CD4-positive, alpha-beta T cell treated with Interleukin-12 subunit alpha and Interleukin-12 subunit beta, for 1 hour (primary cell): ENCODE measurements around the gene HSD17B13.
A peak's percentile ranks its signal among the peaks of the same experiment; 100 is the strongest.
"Not testable (repeated sequence)": the region's sequence is repeated elsewhere in the genome, so short reads cannot be mapped to it uniquely, and the experiment has no call there.

Experiments
- DNase-seq: peaks from one replicate; pipeline ENCODE4 v3.0.0-alpha.2; 2020

The HSD17B13 gene

GRCh38 chr4:87315000-87315399 lies 7.7 kb downstream of the HSD17B13 start:
- DNase-seq: not testable (repeated sequence)

DNA sequence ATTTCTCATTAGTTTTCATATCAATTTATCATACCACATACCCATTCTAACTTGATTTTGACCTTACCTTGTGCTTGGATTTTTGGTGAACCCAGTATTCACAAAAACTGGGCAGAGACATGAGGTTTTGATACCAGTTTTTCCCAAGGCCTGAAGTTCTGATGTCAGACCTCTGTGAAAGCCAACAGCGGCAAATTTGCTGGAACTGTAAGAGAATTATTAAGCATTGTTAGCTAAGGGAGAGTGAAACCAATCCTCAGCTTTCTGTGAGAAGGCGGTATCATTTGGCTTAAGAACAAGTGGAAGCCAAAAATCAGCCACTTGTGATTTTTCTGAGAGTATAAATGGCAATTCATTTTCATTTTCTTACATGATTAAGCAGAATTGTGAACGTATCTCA lies 8.9 kb downstream of the HSD17B13 start:
- no peak for DNase-seq

DNA sequence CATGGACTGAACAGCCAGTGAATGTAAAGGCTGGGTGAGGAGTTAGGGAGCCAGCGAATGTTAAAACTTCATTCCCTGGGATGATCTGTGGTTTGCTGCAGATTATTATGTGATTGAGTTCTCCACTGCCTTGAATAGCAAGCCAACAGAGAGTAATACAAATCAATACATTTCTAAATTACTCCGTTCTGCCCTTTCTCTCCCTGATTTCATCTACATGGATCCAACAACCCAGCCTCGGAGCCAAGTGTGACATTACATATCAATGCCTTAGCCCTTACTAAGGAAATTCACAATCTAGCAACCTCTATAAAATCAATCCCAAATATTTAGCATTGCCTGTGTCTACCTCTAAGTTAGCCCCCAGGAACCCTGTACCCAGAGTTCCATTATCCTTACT lies 11.0 kb downstream of the HSD17B13 start:
- DNase-seq: no peak

GRCh38 chr4:87310691-87311335 lies 11.9 kb downstream of the HSD17B13 start:
- DNase-seq: no peak

GRCh38 chr4:87309625-87310024 lies 13.1 kb downstream of the HSD17B13 start:
- DNase-seq: no peak

GRCh38 chr4:87306056-87306455 lies 16.6 kb downstream of the HSD17B13 start:
- DNase-seq: no peak

- no peak for DNase-seq
Measured at GRCh38 chr4:87305562-87305961, 17.1 kb downstream of the HSD17B13 start.

DNA sequence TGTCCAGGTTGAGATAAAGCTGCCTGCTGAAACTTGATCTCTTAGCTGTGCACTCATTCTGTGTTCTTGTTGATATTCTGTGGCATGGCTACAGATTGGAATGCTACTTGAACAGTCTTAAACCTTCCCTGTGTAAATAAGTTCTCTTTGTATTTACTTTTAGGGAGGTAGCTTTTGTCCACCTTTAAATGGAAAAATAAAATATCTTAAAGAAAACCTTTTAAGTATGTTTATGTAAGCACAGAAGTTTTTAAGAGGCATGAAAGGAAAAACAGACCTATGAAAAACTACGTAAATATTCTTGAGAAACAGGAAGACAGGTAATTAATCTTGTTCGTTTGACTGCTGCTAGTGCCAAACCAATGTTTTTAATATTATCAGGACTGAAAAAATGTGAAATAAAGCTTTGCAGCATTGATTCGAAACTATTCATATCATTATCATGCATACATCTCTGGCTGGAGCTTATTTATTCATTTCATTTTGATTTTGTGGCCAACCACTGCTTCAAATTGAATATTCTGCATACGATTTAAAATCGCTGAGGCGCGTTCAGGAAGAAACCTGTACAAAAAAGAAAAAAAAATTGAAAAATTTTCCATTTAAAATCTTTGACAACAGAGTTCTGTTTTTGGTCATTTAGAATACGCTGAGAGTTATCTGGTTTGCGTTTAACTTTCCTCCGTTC lies 17.8 kb downstream of the HSD17B13 start:
- DNase-seq: no peak

- no peak for DNase-seq
Measured at GRCh38 chr4:87299898-87300297, 22.8 kb downstream of the HSD17B13 start.

- DNase-seq: no peak
Measured at GRCh38 chr4:87298362-87298761, 24.3 kb downstream of the HSD17B13 start.

DNA sequence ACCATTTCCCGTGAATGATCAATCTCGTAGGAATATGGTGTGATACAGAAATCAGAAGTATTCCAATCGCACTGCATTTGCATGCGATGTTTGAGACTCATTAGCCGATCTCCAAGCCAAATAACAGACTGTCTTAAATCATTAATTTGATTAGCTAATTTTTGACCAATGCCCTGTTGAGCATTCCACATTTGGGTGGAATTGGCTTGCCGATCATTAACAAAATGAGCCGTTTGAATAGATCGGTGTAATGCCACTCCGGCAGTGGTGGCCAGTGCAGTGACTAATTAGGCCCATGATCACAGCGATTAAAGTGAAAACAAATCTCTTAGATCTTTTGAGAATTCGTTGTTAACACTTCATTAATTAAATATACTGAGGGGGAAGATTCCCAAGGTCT lies 27.8 kb downstream of the HSD17B13 start:
- DNase-seq: not testable (repeated sequence)

GRCh38 chr4:87293889-87294288 lies 28.8 kb downstream of the HSD17B13 start:
- not testable (repeated sequence) for DNase-seq

GRCh38 chr4:87286970-87287369 lies 35.7 kb downstream of the HSD17B13 start:
- no peak for DNase-seq

DNA sequence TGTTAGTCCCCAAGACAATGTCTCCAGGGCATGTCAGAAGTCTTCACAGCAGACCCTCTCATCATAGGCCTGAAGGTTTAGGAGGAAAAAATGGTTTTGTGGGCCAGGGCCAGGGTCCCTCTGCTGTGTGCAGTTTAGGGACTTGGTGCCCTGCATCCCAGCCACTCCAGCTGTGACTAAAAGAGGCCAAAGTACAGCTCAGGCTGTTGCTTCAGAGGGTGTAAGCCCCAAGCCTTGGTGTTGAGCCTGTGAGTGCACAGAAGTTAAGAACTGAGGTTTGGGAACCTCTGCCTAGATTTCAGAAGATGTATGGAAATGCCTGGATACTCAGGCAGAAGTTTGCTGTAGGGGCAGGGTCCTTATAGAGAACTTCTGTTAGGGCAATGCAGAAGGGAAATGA lies 38.4 kb downstream of the HSD17B13 start:
- DNase-seq: not testable (repeated sequence)

DNA sequence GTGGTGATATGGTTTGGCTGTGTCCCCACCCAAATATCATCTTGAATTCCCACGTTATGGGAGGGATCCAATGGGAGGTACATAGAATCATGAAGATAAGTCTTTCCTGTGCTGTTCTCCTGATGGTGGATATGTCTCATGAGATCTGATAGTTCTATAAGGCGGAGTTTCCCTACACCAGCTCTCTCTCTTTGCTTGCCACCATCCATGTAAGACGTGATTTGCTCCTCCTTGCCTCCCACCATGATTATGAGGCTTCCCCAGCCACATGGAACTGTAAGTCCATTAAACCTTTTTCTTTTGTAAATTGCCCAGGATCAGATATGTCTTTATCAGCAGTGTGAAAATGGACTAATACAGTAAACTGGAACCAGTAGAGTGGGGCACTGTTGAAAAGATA lies 39.5 kb downstream of the HSD17B13 start:
- DNase-seq: no peak

DNA sequence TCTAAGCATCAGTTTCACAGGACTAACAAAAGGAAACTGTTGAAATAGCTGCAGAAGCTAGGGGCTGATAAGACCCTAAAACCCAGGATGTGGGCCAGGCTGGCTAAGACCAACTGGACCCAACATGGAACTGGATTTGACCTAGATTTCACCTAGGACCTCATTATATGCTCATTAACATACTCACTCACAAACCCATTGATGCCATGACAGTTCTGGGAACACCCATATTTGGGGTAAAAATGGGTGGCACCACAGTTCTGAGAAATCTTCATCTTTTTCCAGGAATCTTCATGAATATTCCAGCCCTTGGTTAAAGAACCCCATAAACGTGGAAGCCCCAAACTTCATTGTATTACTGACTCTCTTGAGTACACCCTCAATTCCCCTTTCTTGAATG lies 41.1 kb downstream of the HSD17B13 start:
- no peak for DNase-seq

- DNase-seq: no peak
Measured at GRCh38 chr4:87278335-87278794, 44.3 kb downstream of the HSD17B13 start.

GRCh38 chr4:87275311-87275710 lies 47.4 kb downstream of the HSD17B13 start:
- no peak for DNase-seq

DNA sequence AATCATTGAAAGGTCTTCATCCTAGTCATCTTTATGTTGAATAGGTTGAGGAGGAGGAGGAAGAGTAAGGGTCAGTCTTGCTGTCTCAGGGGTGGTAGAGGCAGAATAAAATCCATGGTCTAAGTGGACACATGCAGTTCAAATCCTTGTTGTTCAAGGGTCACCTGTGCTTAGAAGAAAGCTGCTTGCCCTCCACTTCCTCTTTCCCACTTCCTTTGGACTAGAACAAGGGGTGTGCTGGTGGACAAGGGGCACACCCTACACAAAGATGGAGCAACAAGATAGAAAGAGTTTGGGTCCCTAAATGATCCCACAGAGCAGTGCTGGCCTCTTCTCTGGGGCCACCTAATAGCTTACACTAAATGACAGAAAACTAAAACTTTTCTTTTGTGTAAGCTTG lies 47.9 kb downstream of the HSD17B13 start:
- DNase-seq: no peak

GRCh38 chr4:87274327-87274726 lies 48.4 kb downstream of the HSD17B13 start:
- DNase-seq: no peak

DNA sequence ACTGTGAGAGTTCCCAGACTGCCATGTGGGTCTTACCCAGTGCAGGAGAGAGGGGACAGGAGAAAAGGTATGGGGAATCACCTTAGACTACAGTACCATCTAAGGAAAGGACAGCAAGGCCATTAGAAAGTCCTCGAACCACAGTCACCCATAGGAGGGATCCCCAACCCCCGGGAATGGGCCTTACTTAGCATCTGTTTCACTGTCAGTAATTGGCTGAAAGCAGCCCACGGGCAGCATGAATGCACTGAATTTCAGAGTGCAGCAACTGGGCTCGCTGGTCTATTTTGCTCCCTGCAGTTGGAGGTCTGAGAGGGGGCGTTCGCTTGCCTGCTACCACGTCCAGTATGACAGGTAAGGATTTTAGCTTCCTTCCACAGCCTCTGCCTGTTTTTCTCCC lies 51.9 kb downstream of the HSD17B13 start:
- DNase-seq: no peak

DNA sequence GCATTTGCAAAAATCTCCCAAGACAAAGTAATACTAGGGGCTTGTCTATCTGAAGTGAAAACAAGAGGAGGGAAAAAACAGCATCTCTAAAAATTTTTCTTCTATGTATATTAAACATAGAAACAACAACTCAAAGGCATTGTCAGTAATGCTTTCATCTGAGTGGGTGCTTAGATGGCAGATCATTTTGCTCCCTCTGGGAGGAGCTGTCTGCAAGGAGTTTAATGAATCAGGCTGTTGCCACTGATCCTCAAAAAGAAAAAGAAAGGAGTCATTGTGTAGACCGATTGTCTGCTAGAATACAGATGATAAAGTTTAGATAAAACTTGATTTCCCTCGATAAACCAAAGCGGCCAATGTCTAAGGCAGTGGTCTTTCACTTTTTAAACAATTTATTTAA lies 52.5 kb downstream of the HSD17B13 start:
- DNase-seq: peak; percentile 8

GRCh38 chr4:87268411-87268810 lies 54.3 kb downstream of the HSD17B13 start:
- DNase-seq: no peak

GRCh38 chr4:87266986-87267385 lies 55.7 kb downstream of the HSD17B13 start:
- DNase-seq: no peak

- no peak for DNase-seq
Measured at GRCh38 chr4:87262886-87263285, 59.8 kb downstream of the HSD17B13 start.
